Cardiac septum (tissue), 1 donor: ENCODE results near the gene PLCB2. TPM values are rescaled to one million over a fixed set of nuclear protein-coding genes. Genes with fewer than 3 reads are reported as not detected.

Source experiments
- DNase-seq: peaks from one replicate; pipeline ENCODE4 v3.0.0-alpha.2; 2020; ENCODE audit warnings: low spot score
- intact Hi-C: fragments of 100-400 bp; cut with DNase I; formaldehyde crosslinking; loops from one replicate; pipeline ENCODE4 v1.14.0; 2022
- total RNA-seq: library from RNA; stranded (reverse); fragmentation: NEBNext Ultra II Directional; extraction: Animal tissue kit (Norgen Biotek cat#: 25700); gene quantifications from one replicate; pipeline ENCODE4 v1.2.1, GENCODE V29; 2021
- donor health status: DM: no; HTN: no; CAD: no.

PLCB2 gene
- total RNA-seq, 1 donor from 2014 or later = 4.6 TPM

GRCh38 chr15:40342416-40343320 lies 34.9 kb upstream of the PLCB2 start:
- DNase-seq = no peak
- intact Hi-C loops = no loop called here

- peak; percentile 95 for DNase-seq
- intact Hi-C loops = loop anchor here (1.0 to 2.0 kb wide), 2 partner anchors 26 to 80 kb away; no protein-coding TSS in a partner anchor
These were observed 33.1 kb upstream of the PLCB2 start, which contains the start of gene CCDC9B for GRCh38 chr15:40340740-40341400. TSS of gene CCDC9B (minus strand) at chr15:40340939. CDS start at chr15:40340819, 120 bp downstream.

GRCh38 chr15:40340038-40340739 lies 32.5 kb upstream of the PLCB2 start:
- peak; percentile 92 for DNase-seq
- intact Hi-C loops = loop anchor here (1.0 to 2.0 kb wide), 2 partner anchors 27 to 81 kb away; no protein-coding TSS in a partner anchor

GRCh38 chr15:40339621-40339945 lies 31.8 kb upstream of the PLCB2 start:
- no peak for DNase-seq
- intact Hi-C loops = no loop called here

GRCh38 chr15:40338921-40339620 lies 31.3 kb upstream of the PLCB2 start:
- no peak for DNase-seq
- intact Hi-C loops = no loop called here

- intact Hi-C loops = no loop called here
- DNase-seq = peak; percentile 91
These were observed 30.4 kb upstream of the PLCB2 start for GRCh38 chr15:40338041-40338657.

- intact Hi-C loops = loop anchor here (1.0 kb wide), 1 partner anchor 14 kb away; the partner anchor contains the start of gene INAFM2
- DNase-seq = no peak
These were observed 29.9 kb upstream of the PLCB2 start for GRCh38 chr15:40337597-40337996.

GRCh38 chr15:40336744-40337122 lies 29.0 kb upstream of the PLCB2 start:
- intact Hi-C loops = loop anchor here (1.0 kb wide), 1 partner anchor 13 kb away; the partner anchor contains the start of gene INAFM2
- no peak for DNase-seq

- DNase-seq = no peak
- intact Hi-C loops = no loop called here
These were observed 28.4 kb upstream of the PLCB2 start for GRCh38 chr15:40335938-40336743.

GRCh38 chr15:40334941-40335795 lies 27.4 kb upstream of the PLCB2 start:
- no peak for DNase-seq
- intact Hi-C loops = no loop called here

- no peak for DNase-seq
- intact Hi-C loops = no loop called here
These were observed 26.8 kb upstream of the PLCB2 start for GRCh38 chr15:40334541-40334940.

- intact Hi-C loops = no loop called here
- DNase-seq = peak; percentile 89
These were observed 26.3 kb upstream of the PLCB2 start for GRCh38 chr15:40333922-40334492.

- DNase-seq = no peak
- intact Hi-C loops = no loop called here
These were observed 24.5 kb upstream of the PLCB2 start for GRCh38 chr15:40332113-40332781.

- intact Hi-C loops = no loop called here
- DNase-seq = no peak
These were observed 23.9 kb upstream of the PLCB2 start for GRCh38 chr15:40331637-40332036.

- no peak for DNase-seq
- intact Hi-C loops = no loop called here
These were observed 23.3 kb upstream of the PLCB2 start for GRCh38 chr15:40331026-40331425.

GRCh38 chr15:40330368-40330836 lies 22.7 kb upstream of the PLCB2 start:
- no peak for DNase-seq
- intact Hi-C loops = no loop called here
